Upper lobe of right lung (tissue), 1 donor: ENCODE measurements around the gene ART5. TPM values are rescaled to one million over a fixed set of nuclear protein-coding genes. Genes with fewer than 3 reads are reported as not detected.
A peak's percentile ranks its signal among the peaks of the same experiment; 100 is the strongest.
"Not testable (repeated sequence)": the region's sequence is repeated elsewhere in the genome, so short reads cannot be mapped to it uniquely, and the experiment has no call there.

ENCODE experiments used
- ATAC-seq: fragments of 200-7000 bp; cut with Tn5 transposase; one replicate; pipeline ENCODE4 v1.9.1; 2020; ENCODE audit warnings: mild to moderate bottlenecking, moderate library complexity
- DNase-seq: peaks from one replicate; pipeline ENCODE4 v3.0.0-alpha.2; 2020
- H3K27ac ChIP-seq: fragments of 200-600 bp; one replicate; pipeline ENCODE4 v1.8.0; 2022
- H3K27me3 ChIP-seq: fragments of 200-600 bp; one replicate; pipeline ENCODE4 v1.8.0; 2022; ENCODE audit warnings: mild to moderate bottlenecking
- H3K36me3 ChIP-seq: fragments of 200-600 bp; one replicate; pipeline ENCODE4 v1.8.0; 2022
- H3K4me1 ChIP-seq: fragments of 200-600 bp; one replicate; pipeline ENCODE4 v1.8.0; 2022
- H3K4me3 ChIP-seq: fragments of 200-600 bp; one replicate; pipeline ENCODE4 v1.8.0; 2022; ENCODE audit warnings: mild to moderate bottlenecking
- H3K9me3 ChIP-seq: fragments of 200-600 bp; one replicate; pipeline ENCODE4 v1.8.0; 2022
- CTCF ChIP-seq: fragments of 200-600 bp; IDR thresholded peaks from one replicate; pipeline ENCODE4 v1.8.0; 2022; ENCODE audit warnings: antibody characterized with exemption
- intact Hi-C: fragments of 100-400 bp; cut with DNase I; formaldehyde crosslinking; loops from one replicate; pipeline ENCODE4 v1.11.0; 2022
- total RNA-seq: library from RNA; stranded (reverse); fragmentation: NEBNext Ultra II Directional; extraction: Animal tissue kit (Norgen Biotek cat#: 25700); gene quantifications from one replicate; pipeline ENCODE4 v1.2.1, GENCODE V29; 2021
- donor health status: DM: no; HTN: yes; CAD: no; lungs with severe emphysema.

ART5 gene
- total RNA-seq, 1 donor from 2014 or later, result 1.2 TPM

- H3K9me3 ChIP-seq, result no peaks in the 10 kb centered on the region
- H3K4me3 ChIP-seq, result no peak overlapping the region
- ATAC-seq (no peak), DNase-seq (no peak)
- H3K27ac ChIP-seq, result no peak overlapping the region
- intact Hi-C loops, result no loop called here
- no peak for TF ChIP-seq CTCF
- no peaks in the 10 kb centered on the region for H3K27me3 ChIP-seq
- no peaks in the 10 kb centered on the region for H3K36me3 ChIP-seq
- H3K4me1 ChIP-seq, result no peaks in the 10 kb centered on the region
Measured at GRCh38 chr11:3655547-3655946, 13.8 kb upstream of the ART5 start.

DNA sequence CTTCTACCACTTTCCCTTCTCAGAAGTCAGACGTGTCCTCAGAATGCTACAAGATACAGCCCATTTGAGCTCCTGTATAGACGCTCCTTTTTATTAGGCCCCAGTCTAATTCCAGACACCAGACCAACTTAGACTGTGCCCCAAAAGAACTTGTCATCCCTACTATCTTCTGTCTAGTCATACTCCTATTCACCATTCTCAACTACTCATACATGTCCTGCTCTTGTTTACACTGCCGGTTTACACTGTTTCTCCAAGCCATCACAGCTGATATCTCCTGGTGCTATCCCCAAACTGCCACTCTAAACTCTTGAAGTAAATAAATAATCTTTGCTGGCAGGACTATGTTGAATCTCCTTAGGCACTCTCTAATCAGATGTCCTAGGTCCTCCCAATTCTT is 10.7 kb upstream of the ART5 start:
- H3K4me1 ChIP-seq, H3K4me3 ChIP-seq, DNase-seq, H3K27ac ChIP-seq, H3K9me3 ChIP-seq, ATAC-seq, intact Hi-C loops, H3K36me3 ChIP-seq, H3K27me3 ChIP-seq: not testable (repeated sequence)

DNA sequence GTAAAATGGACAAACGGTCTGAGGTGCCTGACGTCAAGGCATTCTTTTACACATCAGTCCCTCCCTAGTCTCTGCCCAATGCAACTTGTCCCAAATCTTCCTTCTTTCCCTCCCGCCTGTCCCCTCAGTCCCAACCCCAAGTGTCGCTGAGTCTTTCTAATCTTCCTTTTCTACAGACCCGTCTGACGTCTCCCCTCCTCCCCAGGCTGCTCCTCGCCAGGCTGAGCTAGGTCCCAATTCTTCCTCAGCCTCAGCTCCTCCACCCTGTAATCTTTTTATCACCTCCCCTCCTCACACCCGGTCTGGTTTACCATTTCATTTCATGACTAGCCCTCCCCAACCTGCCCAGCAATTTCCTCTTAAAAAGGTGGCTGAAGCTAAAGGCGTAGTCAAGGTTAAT is 7.6 kb upstream of the ART5 start:
- ATAC-seq, H3K9me3 ChIP-seq, H3K4me1 ChIP-seq, intact Hi-C loops, H3K27me3 ChIP-seq, H3K36me3 ChIP-seq, DNase-seq, H3K27ac ChIP-seq, H3K4me3 ChIP-seq: not testable (repeated sequence)

DNA sequence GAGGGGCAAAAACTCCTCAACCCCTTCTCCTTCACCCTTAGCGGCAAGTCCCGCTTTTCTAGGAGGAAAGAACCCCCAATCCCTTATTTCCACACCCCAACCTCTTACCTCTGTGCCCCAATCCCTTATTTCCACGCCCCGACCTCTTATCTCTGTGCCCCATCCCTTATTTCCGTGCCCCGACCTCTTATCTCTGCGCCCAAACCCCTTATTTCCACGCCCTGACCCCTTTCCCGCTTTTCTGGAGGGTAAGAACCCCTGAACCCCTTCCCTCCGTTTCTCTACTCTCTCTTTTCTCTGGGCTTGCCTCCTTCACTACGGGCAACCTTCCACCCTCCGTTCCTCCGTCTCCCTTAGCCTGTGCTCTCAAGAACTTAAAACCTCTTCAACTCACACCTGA is 7.1 kb upstream of the ART5 start:
- intact Hi-C loops, ATAC-seq, H3K36me3 ChIP-seq, H3K27ac ChIP-seq, H3K9me3 ChIP-seq, H3K4me1 ChIP-seq, H3K4me3 ChIP-seq, DNase-seq, H3K27me3 ChIP-seq: not testable (repeated sequence)

DNA sequence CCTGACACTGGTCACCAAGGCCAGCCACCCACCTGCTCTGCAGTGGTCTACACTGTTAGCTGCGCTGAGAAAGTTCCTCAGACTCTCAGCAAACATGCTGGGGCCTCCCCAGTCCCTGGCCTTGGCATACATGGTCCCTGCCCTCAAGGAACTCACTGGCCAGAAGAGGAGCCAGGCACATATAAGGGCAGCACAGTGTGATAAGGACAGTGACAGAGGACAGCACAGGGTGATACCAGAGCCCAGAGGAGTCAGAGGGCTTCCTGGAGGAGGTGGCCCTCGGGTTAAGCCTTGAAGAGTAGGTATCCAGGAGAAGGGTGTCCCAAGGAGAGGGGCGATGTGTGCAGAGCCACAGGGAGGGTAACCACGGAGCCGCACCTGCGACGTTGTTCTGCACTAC is 3.8 kb upstream of the ART5 start:
- DNase-seq, result no peak
- H3K36me3 ChIP-seq, result no peaks in the 10 kb centered on the region
- intact Hi-C loops, result no loop called here

GRCh38 chr11:3644817-3645235 is 3.0 kb upstream of the ART5 start, which contains the start of gene ART1:
Gene ART1, plus strand, starts transcription at chr11:3645128. Its CDS starts 14,086 bp downstream, at chr11:3659214.
- Histone ChIP-seq H3K4me1 (peaks cover 10% of the 10 kb centered on the region), H3K9me3 (no peaks in the 10 kb centered on the region), H3K27me3 (no peaks in the 10 kb centered on the region), H3K27ac (no peak within 1 kb of the TSS), H3K36me3 (no peaks in the 10 kb centered on the region), H3K4me3 (no peak within 1 kb of the TSS)
- no peak for DNase-seq
- intact Hi-C loops, result no loop called here
- no peak for TF ChIP-seq CTCF
- peak; percentile 6 for ATAC-seq

More for the DNA sequence above, 3.8 kb upstream of the ART5 start:
- Histone ChIP-seq H3K27me3 (no peaks in the 10 kb centered on the region), H3K4me3 (no peak overlapping the region), H3K27ac (no peak overlapping the region), H3K9me3 (no peaks in the 10 kb centered on the region), H3K4me1 (peaks cover 10% of the 10 kb centered on the region)
- no peak for TF ChIP-seq CTCF
- ATAC-seq, result no peak

DNA sequence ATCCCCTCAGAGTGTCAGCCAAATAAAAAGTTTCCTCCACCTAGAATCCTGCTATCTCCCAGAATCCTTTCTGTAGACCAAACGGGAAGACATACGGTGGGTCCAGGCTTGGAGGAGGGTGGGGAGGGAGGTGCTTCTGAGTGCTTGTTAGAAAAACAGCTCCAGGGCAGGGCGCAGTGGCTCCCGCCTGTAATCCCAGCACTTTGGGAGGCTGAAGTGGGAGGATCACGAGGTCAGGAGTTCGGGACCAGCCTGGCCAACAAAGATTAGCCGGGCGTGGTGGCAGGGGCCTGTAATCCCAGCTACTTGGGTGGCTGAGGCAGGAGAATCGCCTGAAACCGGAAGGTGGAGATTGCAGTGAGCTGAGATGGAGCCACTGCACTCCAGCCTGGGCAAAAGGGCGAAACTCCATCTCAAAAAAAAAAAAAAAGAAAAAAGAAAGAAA is 1.3 kb upstream of the ART5 start:
- H3K9me3 ChIP-seq, H3K27ac ChIP-seq, ATAC-seq, DNase-seq, H3K27me3 ChIP-seq, intact Hi-C loops, H3K36me3 ChIP-seq: not testable (repeated sequence)
- Histone ChIP-seq H3K4me3 (peak overlapping the region; percentile 67), H3K4me1 (peaks cover 10% of the 10 kb centered on the region)
